C4-2B (cell line): ENCODE data around the gene QKI.
"Not testable (repeated sequence)": the region's sequence is repeated elsewhere in the genome, so short reads cannot be mapped to it uniquely, and the experiment has no call there.

ENCODE experiments used
- H3K27ac ChIP-seq: fragments of 450-650 bp; 2 replicates; pipeline ENCODE4 v1.5.1; 2017
- CTCF ChIP-seq: fragments of 450-650 bp; conservative IDR thresholded peaks from 2 replicates; pipeline ENCODE4 v1.5.1; 2017; ENCODE audit warnings: mild to moderate bottlenecking
- ZFX ChIP-seq: fragments of 450-650 bp; IDR thresholded peaks from 2 replicates; pipeline ENCODE4 v1.6.1; 2017

The QKI gene

GRCh38 chr6:163422550-163422949, 8.0 kb downstream of the QKI start:
- no peak for TF ChIP-seq CTCF
- no peak for TF ChIP-seq ZFX
- H3K27ac ChIP-seq, result no peak overlapping the region

- no peak overlapping the region for H3K27ac ChIP-seq
- no peak for TF ChIP-seq ZFX
- TF ChIP-seq CTCF, result no peak
Measured at GRCh38 chr6:163423696-163424095, 9.2 kb downstream of the QKI start.

- no peak overlapping the region for H3K27ac ChIP-seq
- TF ChIP-seq ZFX, result no peak
- TF ChIP-seq CTCF, result peak; percentile 45
Measured at GRCh38 chr6:163427498-163428254, 13.2 kb downstream of the QKI start.

GRCh38 chr6:163428373-163428772, 13.9 kb downstream of the QKI start:
- no peak overlapping the region for H3K27ac ChIP-seq
- TF ChIP-seq ZFX (no peak), CTCF (no peak)

- TF ChIP-seq ZFX (no peak), CTCF (no peak)
- H3K27ac ChIP-seq, result no peak overlapping the region
Measured at GRCh38 chr6:163429858-163430448, 15.4 kb downstream of the QKI start.

- no peak overlapping the region for H3K27ac ChIP-seq
- TF ChIP-seq ZFX, result no peak
- TF ChIP-seq CTCF, result no peak; the same call in 1 of the 2 replicates
Measured at GRCh38 chr6:163432300-163432699, 17.8 kb downstream of the QKI start.

- H3K27ac ChIP-seq, result not testable (repeated sequence)
Measured at GRCh38 chr6:163433486-163433885, 19.0 kb downstream of the QKI start.

- TF ChIP-seq CTCF (no peak), ZFX (no peak)
- H3K27ac ChIP-seq, result no peak overlapping the region
Measured at GRCh38 chr6:163435023-163435422, 20.5 kb downstream of the QKI start.
